SK-N-DZ (cell line): ENCODE data around the gene WFIKKN2.
"Not testable (repeated sequence)": the region's sequence is repeated elsewhere in the genome, so short reads cannot be mapped to it uniquely, and the experiment has no call there.

ENCODE experiments used
- DNase-seq: peaks from one replicate; pipeline ENCODE4 v3.0.0-alpha.2; 2015; ENCODE audit warnings: low spot score

Gene WFIKKN2

GRCh38 chr17:50853015-50853615, 17.7 kb downstream of the WFIKKN2 start:
- no peak for DNase-seq

- no peak for DNase-seq
Observed at GRCh38 chr17:50853781-50854180, 18.4 kb downstream of the WFIKKN2 start.

- no peak for DNase-seq
Observed at GRCh38 chr17:50855708-50856330, 20.4 kb downstream of the WFIKKN2 start.

- no peak for DNase-seq
Observed at GRCh38 chr17:50856431-50856830, 21.0 kb downstream of the WFIKKN2 start.

- DNase-seq, result no peak
Observed at GRCh38 chr17:50858486-50859225, 23.3 kb downstream of the WFIKKN2 start.

GRCh38 chr17:50859727-50860126, 24.3 kb downstream of the WFIKKN2 start:
- DNase-seq, result not testable (repeated sequence)

- no peak for DNase-seq
Observed at GRCh38 chr17:50861334-50861676, 25.9 kb downstream of the WFIKKN2 start.

GRCh38 chr17:50861822-50862528, 26.6 kb downstream of the WFIKKN2 start:
- DNase-seq, result no peak

GRCh38 chr17:50863221-50863843, 27.9 kb downstream of the WFIKKN2 start:
- DNase-seq, result no peak

- no peak for DNase-seq
Observed at GRCh38 chr17:50863931-50864330, 28.5 kb downstream of the WFIKKN2 start.

- DNase-seq, result no peak
Observed at GRCh38 chr17:50864747-50865059, 29.3 kb downstream of the WFIKKN2 start.

GRCh38 chr17:50865060-50865867, 29.9 kb downstream of the WFIKKN2 start:
- DNase-seq, result peak; percentile 63

GRCh38 chr17:50865868-50866260, 30.5 kb downstream of the WFIKKN2 start:
- no peak for DNase-seq

- peak; percentile 96 for DNase-seq
Observed at GRCh38 chr17:50866261-50866949, 31.0 kb downstream of the WFIKKN2 start, which contains the start of gene TOB1. Gene TOB1, minus strand, starts transcription at chr17:50866354. Its CDS starts 2,337 bp downstream, at chr17:50864017.

GRCh38 chr17:50866950-50867362, 31.6 kb downstream of the WFIKKN2 start:
- DNase-seq, result no peak

GRCh38 chr17:50867363-50868139, 32.2 kb downstream of the WFIKKN2 start:
- DNase-seq, result peak; percentile 96

GRCh38 chr17:50868140-50868438, 32.7 kb downstream of the WFIKKN2 start:
- no peak for DNase-seq

GRCh38 chr17:50868602-50869001, 33.2 kb downstream of the WFIKKN2 start:
- DNase-seq, result no peak

GRCh38 chr17:50871364-50871763, 36.0 kb downstream of the WFIKKN2 start:
- DNase-seq, result no peak

GRCh38 chr17:50871898-50872297, 36.5 kb downstream of the WFIKKN2 start:
- DNase-seq, result no peak
